HG02884 (cell line): ENCODE data around the gene SLC22A25.
"Not testable (repeated sequence)": the region's sequence is repeated elsewhere in the genome, so short reads cannot be mapped to it uniquely, and the experiment has no call there.

ENCODE experiments used
- ATAC-seq: cut with Tn5 transposase; IDR thresholded peaks from one replicate; pipeline ENCODE4 v1.9.1; 2021; ENCODE audit warnings: mild to moderate bottlenecking, moderate library complexity; ENCODE audit not compliant: unreplicated experiment

SLC22A25 gene

GRCh38 chr11:63243533-63243932, at the start of gene SLC22A25:
Gene SLC22A25 (minus strand): TSS chr11:63243599. CDS start chr11:63229652, 13,947 bp downstream.
- no peak for ATAC-seq

DNA sequence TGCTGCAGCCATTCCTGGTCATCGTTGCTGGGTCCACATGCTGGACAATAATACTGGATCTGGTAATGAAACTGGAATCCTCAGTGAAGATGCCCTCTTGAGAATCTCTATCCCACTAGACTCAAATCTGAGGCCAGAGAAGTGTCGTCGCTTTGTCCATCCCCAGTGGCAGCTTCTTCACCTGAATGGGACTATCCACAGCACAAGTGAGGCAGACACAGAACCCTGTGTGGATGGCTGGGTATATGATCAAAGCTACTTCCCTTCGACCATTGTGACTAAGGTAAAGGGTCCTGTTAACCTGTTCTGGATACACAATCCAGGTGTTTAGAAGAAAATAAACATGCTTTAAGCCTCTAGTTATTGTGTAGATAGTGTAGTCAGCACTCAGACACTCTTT, 46.9 kb upstream of the SLC22A25 start:
- ATAC-seq: no peak

GRCh38 chr11:63289658-63290057, 46.3 kb upstream of the SLC22A25 start:
- no peak for ATAC-seq

- ATAC-seq: no peak
Measured at GRCh38 chr11:63282579-63282978, 39.2 kb upstream of the SLC22A25 start.

GRCh38 chr11:63280920-63281319, 37.5 kb upstream of the SLC22A25 start:
- no peak for ATAC-seq

DNA sequence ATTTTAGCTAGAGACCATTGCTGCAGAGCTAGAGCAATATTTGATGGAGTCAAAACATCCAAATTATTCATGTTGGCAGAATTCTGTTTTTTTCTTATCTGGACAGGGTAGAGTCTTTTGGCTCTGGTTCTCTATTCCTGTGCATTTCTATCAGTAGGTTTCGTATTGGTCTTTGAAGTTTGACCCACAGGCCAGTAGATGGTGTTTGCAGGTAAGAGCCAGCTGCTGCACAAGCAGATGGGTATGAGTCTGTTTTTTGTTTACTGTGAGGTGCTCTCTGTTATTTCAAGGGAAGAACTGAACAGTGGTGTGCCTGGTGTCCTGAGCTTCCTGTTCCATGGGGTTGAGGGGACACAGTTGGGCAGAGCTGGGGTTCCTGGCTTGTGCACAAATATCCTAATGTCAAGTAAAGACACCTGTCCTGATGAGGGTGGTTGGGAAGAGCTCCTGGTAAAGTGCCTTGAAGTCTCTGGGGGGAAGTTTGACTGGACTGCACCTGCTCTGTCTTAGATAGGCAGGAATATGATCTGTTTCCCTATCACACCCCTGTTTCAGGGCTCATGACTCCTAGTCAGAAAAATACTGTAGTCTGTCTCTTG, 34.0 kb upstream of the SLC22A25 start:
- ATAC-seq: no peak

- ATAC-seq: no peak
Measured at GRCh38 chr11:63274776-63275175, 31.4 kb upstream of the SLC22A25 start.

DNA sequence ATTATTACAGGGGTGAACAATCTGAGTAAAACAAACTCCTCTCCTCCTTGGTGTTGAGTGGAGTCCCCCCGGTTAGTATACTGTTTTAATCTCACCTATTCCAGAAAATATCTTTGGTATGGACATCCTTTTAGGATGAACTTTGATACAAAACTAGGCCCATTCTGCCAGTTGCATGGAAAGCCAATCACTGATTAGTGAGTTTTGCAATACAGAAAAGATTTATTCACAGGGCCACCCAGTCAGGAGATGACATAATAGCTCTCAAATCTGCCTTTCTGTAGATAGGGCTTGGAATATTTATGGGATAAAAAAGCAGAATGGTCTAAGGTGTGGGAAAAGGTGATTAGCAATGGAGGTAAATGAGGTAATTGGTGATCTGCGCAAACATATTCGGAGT, 30.3 kb upstream of the SLC22A25 start:
- ATAC-seq: no peak

GRCh38 chr11:63262547-63262946, 19.1 kb upstream of the SLC22A25 start:
- no peak for ATAC-seq

GRCh38 chr11:63251312-63251711, 7.9 kb upstream of the SLC22A25 start:
- no peak for ATAC-seq

DNA sequence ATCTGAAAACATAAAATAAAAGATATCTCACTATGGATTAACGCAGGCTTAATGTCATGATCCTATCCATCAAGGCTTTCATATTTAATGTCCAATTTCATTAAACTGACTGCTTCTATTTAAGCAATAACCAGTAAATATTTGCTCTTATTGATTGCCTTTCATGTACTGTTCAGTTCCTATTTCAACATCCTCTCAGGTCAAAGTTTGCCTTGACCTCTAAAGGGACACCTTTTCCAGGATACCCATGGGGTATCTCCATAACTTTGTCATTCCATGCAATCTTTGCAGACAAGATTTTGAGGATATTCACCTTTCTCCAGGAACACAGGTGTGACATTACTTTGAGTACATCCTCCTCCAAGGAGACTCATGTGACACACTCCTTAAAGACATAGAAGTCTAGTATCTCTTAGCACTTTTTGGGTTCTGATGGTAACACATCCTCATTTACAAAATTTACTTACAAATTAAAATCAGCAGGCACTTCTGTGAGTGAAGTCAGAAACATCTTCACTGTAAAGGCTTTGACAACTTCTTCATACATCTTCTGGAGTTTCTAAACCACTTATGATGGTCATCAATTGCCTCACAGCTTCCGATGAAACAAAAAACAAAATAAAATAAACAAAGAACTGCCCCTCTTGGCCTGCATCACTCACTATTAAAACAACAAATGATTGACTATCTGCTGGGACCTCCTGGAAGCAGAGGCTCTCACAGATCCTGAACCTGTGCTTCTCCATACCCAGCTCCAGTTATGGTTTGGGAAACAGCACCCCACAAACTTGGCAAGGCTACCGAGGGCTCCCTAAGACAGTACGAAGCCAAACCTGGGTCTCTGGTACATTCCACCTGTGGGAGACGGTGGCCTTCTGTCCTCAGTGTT, 7.0 kb upstream of the SLC22A25 start:
- no peak for ATAC-seq

GRCh38 chr11:63248966-63249365, 5.6 kb upstream of the SLC22A25 start:
- no peak for ATAC-seq

- not testable (repeated sequence) for ATAC-seq
Measured at GRCh38 chr11:63247237-63248002, 4.0 kb upstream of the SLC22A25 start.

DNA sequence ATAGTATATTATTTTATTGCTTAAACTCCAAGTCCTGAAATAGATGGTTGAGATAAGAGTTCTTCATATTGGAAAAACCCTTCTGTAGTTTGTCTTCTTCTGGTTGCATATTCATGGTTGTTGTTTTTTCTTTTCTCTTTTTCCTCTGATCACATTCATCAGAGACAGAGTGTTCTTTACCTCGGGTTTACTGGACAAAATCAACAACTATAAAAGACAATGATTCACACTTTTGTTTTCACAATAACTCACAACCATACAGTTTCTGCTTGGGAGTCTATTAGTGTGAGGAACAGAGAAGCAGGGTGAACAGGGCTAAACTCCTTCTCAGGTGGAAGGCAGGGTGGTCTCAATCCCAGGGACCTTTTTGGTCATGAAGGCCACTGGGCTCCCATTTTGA, 2.6 kb upstream of the SLC22A25 start:
- ATAC-seq: no peak

- no peak for ATAC-seq
Measured at GRCh38 chr11:63244862-63245261, 1.5 kb upstream of the SLC22A25 start.

- no peak for ATAC-seq
Measured at GRCh38 chr11:63242089-63242781, 1.2 kb downstream of the SLC22A25 start.

DNA sequence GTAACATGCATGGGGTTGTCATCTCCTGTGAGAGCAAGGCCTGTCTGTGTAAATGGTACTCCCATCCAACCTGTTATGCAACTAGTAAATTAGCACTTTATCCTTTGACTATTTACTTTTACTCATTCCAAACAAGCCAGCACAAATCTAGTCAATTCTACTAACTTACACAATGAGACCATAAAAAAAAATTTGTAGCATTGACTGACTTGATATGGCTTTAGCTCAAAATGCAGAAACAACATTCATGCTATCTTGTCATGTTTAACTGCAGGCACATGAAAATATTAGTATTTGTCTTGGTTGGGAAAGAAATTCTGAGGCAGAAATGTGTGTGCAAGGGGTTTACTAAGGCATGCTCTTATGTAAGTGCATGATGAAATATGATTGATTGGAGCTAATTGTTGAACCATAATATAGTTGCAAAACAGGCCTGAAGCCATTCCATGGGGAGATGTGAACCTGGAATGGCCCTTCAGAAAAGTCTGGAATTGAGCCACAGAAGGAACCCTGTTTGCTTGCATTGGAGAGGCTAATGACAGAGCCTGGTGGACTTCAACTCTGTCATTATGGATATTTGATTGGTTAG, 2.5 kb downstream of the SLC22A25 start:
- ATAC-seq: no peak

DNA sequence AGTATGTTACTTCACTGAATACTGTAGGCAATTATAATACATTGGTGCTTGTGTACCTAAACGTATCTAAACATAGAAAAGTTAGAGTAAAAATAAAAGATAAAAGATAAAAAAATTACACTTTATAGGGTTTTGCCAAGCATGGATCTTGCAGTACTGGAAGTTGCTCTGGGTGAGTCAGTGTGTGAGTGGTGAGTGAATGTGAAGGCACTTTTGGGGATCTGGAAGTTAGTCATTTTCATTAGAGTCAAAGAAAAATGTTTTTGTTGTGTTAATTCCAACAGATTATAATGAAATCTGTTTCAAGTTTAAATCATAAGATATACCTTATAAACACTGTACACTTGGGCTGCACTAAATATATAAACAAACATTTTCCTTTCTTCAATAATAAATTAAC, 3.3 kb downstream of the SLC22A25 start:
- ATAC-seq: no peak

- ATAC-seq: no peak
Measured at GRCh38 chr11:63239254-63239653, 4.1 kb downstream of the SLC22A25 start.

DNA sequence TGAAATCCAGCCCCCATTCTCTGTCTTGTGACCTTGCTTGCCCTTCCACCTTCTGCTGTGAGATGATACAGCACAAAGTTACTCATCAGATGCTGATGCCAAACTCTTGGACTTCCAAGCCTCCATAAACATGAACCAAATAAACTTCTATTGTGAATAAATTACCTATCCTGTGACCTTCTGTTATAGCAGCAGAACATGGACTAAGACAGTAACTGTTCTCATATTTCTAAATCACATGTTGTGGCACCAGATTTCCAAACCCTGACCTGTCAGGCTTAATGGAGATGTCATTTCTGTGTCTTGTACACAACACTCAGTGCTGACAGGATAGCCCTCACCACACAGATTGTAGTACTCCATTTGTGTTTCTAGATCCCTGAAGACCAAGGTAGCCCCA, 6.0 kb downstream of the SLC22A25 start:
- ATAC-seq: no peak
